ENCODE measurements around the gene SARDH.

GRCh38 chr9:133758228-133758627 lies 20.1 kb upstream of the SARDH start:
- TF ChIP-seq POLR2A (IDR thresholded peaks at IDR 0.05): no peak
- TF ChIP-seq EP300 (IDR thresholded peaks at IDR 0.05): no peak
